Measurements from ENCODE around the gene EVC2. TPM values are rescaled to one million over a fixed set of nuclear protein-coding genes. Genes with fewer than 3 reads are reported as not detected.

The EVC2 gene
- total and polyA plus RNA-seq, 2 of the 4 experiments (the other 2 are of a cell fraction) = 2.7 to 5.9 TPM

DNA sequence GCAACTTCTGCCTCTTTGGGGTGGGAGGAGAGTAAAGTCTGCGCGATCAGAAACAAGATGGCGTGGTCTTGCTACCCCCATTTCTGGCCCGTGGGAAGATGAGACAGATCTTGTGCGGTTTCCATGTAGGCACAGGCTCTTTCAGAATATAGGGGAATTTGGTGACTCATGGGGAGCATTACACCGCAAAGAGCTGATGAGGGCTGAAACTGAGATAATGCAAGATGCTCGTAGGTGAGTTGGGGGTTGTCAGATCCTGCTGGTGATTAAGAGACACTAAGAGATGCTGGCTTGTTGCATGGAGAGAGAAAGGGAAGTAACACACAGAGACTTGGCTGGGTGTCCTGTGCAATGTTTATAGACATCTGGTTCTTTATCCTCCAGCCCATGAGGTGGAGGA lies 4.2 kb upstream of the EVC2 start:
- CTCF ChIA-PET = interaction anchor here (1.3 kb wide), 1 partner anchor 10 kb away, joined by 3 read pairs; no protein-coding TSS in a partner anchor
- dilution Hi-C loops (cut with HindIII; ENCODE audit: low sequenced_read_pairs, unreplicated experiment) = no loop called here
- no peak overlapping the region; a peak in 1 of 4 replicates for H4K8ac ChIP-seq (ENCODE audit: low read depth in 2 of 2, low read length in 2 of 2)
- H3K4me3 ChIP-seq (ENCODE audit: insufficient read depth, low read depth, low read length) = peak overlapping the region; percentile 83; the same call in 1 of the 2 replicates
- H3K18ac ChIP-seq (ENCODE audit: low read depth, low read length) = no peak overlapping the region
- DNase-seq (peak; percentile 81), ATAC-seq (ENCODE audit: low read depth) (no peak)
- H2BK15ac ChIP-seq (ENCODE audit: low read depth, low read length) = no peak overlapping the region
- peak; percentile 23; the same call in 1 of the 2 replicates for TF ChIP-seq BHLHE40 (IDR thresholded peaks at IDR 0.05; ENCODE audit: low read depth, low read length)
- peak; percentile 50; the same call in 1 of the 2 replicates for TF ChIP-seq FOS (IDR thresholded peaks at IDR 0.05; ENCODE audit: low read depth, low read length)
- no peak for TF ChIP-seq ELK1 (IDR thresholded peaks at IDR 0.05; ENCODE audit: borderline replicate concordance, low read depth, low read length)
- no peak for TF ChIP-seq CHD1 (IDR thresholded peaks at IDR 0.05; ENCODE audit: low read depth, low read length)
- no peak for TF ChIP-seq POLR2A (IDR thresholded peaks at IDR 0.05; ENCODE audit: low read depth, low read length)
- peak; percentile 30; the same call in 1 of the 2 replicates for TF ChIP-seq CEBPB (IDR thresholded peaks at IDR 0.05; ENCODE audit: low read depth, low read length)
- H2BK120ac ChIP-seq (ENCODE audit: low read depth, low read length) = no peak overlapping the region
- no peaks in the 10 kb centered on the region for H3K27me3 ChIP-seq (ENCODE audit: control insufficient read depth, insufficient read depth, low read length)
- peak overlapping the region; percentile 9; the same call in 1 of the 2 replicates for H2AK5ac ChIP-seq (ENCODE audit: low read depth, low read length)
- no peak overlapping the region for H4K91ac ChIP-seq (ENCODE audit: insufficient read depth, low read depth, low read length)
- intact Hi-C loops (cut with micrococcal nuclease) = loop anchor here (2.0 kb wide), 1 partner anchor 78 kb away; no protein-coding TSS in a partner anchor
- POLR2A ChIA-PET (ENCODE audit: unreplicated experiment) = no interaction called here
- 75% methylated on average over 4 of the region's 7 CpGs; no CpG with 5 or more reads in 1 of the 2 experiments for WGBS, 2 experiments (ENCODE audit: extremely low coverage in 2 of 2, insufficient read length in 1 of 2)
- peaks cover 27% of the 10 kb centered on the region for H3K4me1 ChIP-seq (ENCODE audit: control insufficient read depth, insufficient read depth, low read length)
- peaks cover 40% of the 10 kb centered on the region for H4K20me1 ChIP-seq (ENCODE audit: insufficient read depth, low read length)
- H2BK5ac ChIP-seq (ENCODE audit: low read depth, low read length, poor library complexity, severe bottlenecking) = peak overlapping the region; percentile 14
- H3K79me1 ChIP-seq (ENCODE audit: low read depth in 1 of 2, low read length in 2 of 2) = peaks cover 25 to 61% of the 10 kb centered on the region in 2 experiments
- H3K27ac ChIP-seq (ENCODE audit: insufficient read depth, low read length) = no peak overlapping the region
- peaks cover 3% of the 10 kb centered on the region; the same call in 1 of the 2 replicates for H3K9me3 ChIP-seq (ENCODE audit: control insufficient read depth, insufficient read depth, low read length)
- no peak overlapping the region for H2AFZ ChIP-seq (replicated peaks; ENCODE audit: low read length, poor library complexity)
- peak overlapping the region; percentile 0 for H2AK9ac ChIP-seq (replicated peaks; ENCODE audit: low read depth, low read length, poor library complexity)
- H3K9ac ChIP-seq (ENCODE audit: low read depth, low read length) = no peak overlapping the region
- in situ Hi-C loops (cut with MboI; ENCODE audit: low sequenced_read_pairs) = no loop called here
- H4K5ac ChIP-seq (ENCODE audit: low read depth, low read length) = no peak overlapping the region
- peak overlapping the region; percentile 19; the same call in 1 of the 2 replicates for H3K23ac ChIP-seq (ENCODE audit: low read depth, low read length)
- H3K4me2 ChIP-seq (ENCODE audit: low read depth, low read length) = peak overlapping the region; percentile 95
- BruUV-seq (replicated peaks) = no TSS peak
- H2BK20ac ChIP-seq (ENCODE audit: low read depth, low read length) = no peak overlapping the region
- no peak overlapping the region for H3K56ac ChIP-seq (ENCODE audit: extremely low read depth, insufficient read depth, low read length)
- peaks cover 26% of the 10 kb centered on the region for H3K9me1 ChIP-seq (ENCODE audit: insufficient read depth, low read length)
- no peaks in the 10 kb centered on the region for H3K36me3 ChIP-seq (ENCODE audit: control insufficient read depth, insufficient read depth, low read length)
- H3K14ac ChIP-seq (replicated peaks; ENCODE audit: low read depth, low read length) = peak overlapping the region; percentile 85; the same call in 1 of the 2 replicates
- peak overlapping the region; percentile 90 for H3K4ac ChIP-seq (ENCODE audit: low read depth, low read length)

Measured in IMR-90 (cell line).